Mammary epithelial cell (primary cell): ENCODE measurements around the gene MSS51.

ENCODE experiments used
- EZH2 ChIP-seq: IDR thresholded peaks from 2 replicates; pipeline ENCODE4 v1.6.1; 2012; ENCODE audit warnings: low read length, inconsistent platforms, borderline replicate concordance
- TF ChIP-seq, protein P1 (sequence below), 2 donors: IDR thresholded peaks in 1 of 2; conservative IDR thresholded peaks in 1 of 2; 2 replicates each; pipeline ENCODE4 v1.5.1; 2011 to 2012; ENCODE audit warnings: inconsistent platforms in 2 of 2, low read length in 2 of 2, mild to moderate bottlenecking in 2 of 2, control low read depth in 1 of 2, low read depth in 1 of 2; ENCODE audit not compliant: insufficient read depth in 1 of 2; ENCODE audit errors: extremely low read depth in 1 of 2

GRCh38 chr10:73406846-73407245, 26.5 kb downstream of the MSS51 start:
- TF ChIP-seq, protein P1, sequence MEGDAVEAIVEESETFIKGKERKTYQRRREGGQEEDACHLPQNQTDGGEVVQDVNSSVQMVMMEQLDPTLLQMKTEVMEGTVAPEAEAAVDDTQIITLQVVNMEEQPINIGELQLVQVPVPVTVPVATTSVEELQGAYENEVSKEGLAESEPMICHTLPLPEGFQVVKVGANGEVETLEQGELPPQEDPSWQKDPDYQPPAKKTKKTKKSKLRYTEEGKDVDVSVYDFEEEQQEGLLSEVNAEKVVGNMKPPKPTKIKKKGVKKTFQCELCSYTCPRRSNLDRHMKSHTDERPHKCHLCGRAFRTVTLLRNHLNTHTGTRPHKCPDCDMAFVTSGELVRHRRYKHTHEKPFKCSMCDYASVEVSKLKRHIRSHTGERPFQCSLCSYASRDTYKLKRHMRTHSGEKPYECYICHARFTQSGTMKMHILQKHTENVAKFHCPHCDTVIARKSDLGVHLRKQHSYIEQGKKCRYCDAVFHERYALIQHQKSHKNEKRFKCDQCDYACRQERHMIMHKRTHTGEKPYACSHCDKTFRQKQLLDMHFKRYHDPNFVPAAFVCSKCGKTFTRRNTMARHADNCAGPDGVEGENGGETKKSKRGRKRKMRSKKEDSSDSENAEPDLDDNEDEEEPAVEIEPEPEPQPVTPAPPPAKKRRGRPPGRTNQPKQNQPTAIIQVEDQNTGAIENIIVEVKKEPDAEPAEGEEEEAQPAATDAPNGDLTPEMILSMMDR (conservative IDR thresholded peaks at IDR 0.05 in 1 of 2, IDR thresholded peaks at IDR 0.05 in 1 of 2; ENCODE audit: extremely low read depth in 1 of 2, insufficient read depth in 1 of 2, low read depth in 1 of 2, low read length in 2 of 2) = no peak
- no peak for TF ChIP-seq EZH2
